OCI-LY3 (cell line): Measurements from ENCODE around the gene UPK3BL2.
"Not testable (repeated sequence)": the region's sequence is repeated elsewhere in the genome, so short reads cannot be mapped to it uniquely, and the experiment has no call there.

Experiments used
- H2AFZ ChIP-seq: fragments of 200-600, 300-600 bp; shearing (Covaris generic); 2 replicates; pipeline ENCODE4 v1.6.0; 2014; ENCODE audit warnings: antibody characterized with exemption, low read depth, low read length
- H3K27ac ChIP-seq: fragments of 200-600, 300-600 bp; sonication (generic); 2 replicates; pipeline ENCODE4 v1.5.1; 2014; ENCODE audit warnings: mild to moderate bottlenecking, low read length, moderate library complexity, mixed read lengths
- H3K27me3 ChIP-seq: fragments of 200-600, 300-600 bp; sonication (generic); 2 replicates; pipeline ENCODE4 v1.6.1; 2014; ENCODE audit warnings: low read depth, low read length, mixed read lengths
- H3K36me3 ChIP-seq: fragments of 200-600, 300-600 bp; sonication (generic); replicated peaks from 2 replicates; pipeline ENCODE3; 2014; ENCODE audit warnings: low read depth, low read length, mixed read lengths
- H3K4me1 ChIP-seq: fragments of 300-600, 200-600 bp; sonication (generic); 2 replicates; pipeline ENCODE4 v1.6.1; 2014; ENCODE audit warnings: low read length, mixed read lengths
- H3K4me2 ChIP-seq: fragments of 200-600, 300-600 bp; sonication (generic); 2 replicates; pipeline ENCODE4 v1.6.1; 2014; ENCODE audit warnings: low read length, mixed read lengths
- H3K4me3 ChIP-seq: fragments of 300-600, 200-600 bp; sonication (generic); 2 replicates; pipeline ENCODE4 v1.5.1; 2014; ENCODE audit warnings: antibody characterized with exemption, mild to moderate bottlenecking, low read length, moderate library complexity
- H3K79me2 ChIP-seq: fragments of 300-600, 200-600 bp; shearing (Covaris generic); 2 replicates; pipeline ENCODE4 v1.6.1; 2014; ENCODE audit warnings: mild to moderate bottlenecking, low read length, mixed read lengths
- H3K9ac ChIP-seq: fragments of 300-600, 200-600 bp; shearing (Covaris generic); 2 replicates; pipeline ENCODE4 v1.6.0; 2014; ENCODE audit warnings: mild to moderate bottlenecking, low read length, moderate library complexity
- H3K9me3 ChIP-seq: fragments of 200-600, 300-600 bp; shearing (Covaris generic); 2 replicates; pipeline ENCODE4 v1.6.1; 2014; ENCODE audit warnings: low read length, mixed read lengths; ENCODE audit not compliant: insufficient read depth
- H4K20me1 ChIP-seq: fragments of 200-600, 300-600 bp; sonication (generic); 2 replicates; pipeline ENCODE4 v1.6.1; 2016; ENCODE audit warnings: low read length, mixed read lengths; ENCODE audit not compliant: insufficient read depth

The UPK3BL2 gene

GRCh38 chr7:102540604-102541003, 2.9 kb downstream of the UPK3BL2 start:
- not testable (repeated sequence) for H3K9me3 ChIP-seq, H3K27ac ChIP-seq, H3K79me2 ChIP-seq, H3K9ac ChIP-seq, H3K4me1 ChIP-seq, H2AFZ ChIP-seq, H3K27me3 ChIP-seq, H3K4me3 ChIP-seq, H4K20me1 ChIP-seq, H3K36me3 ChIP-seq, H3K4me2 ChIP-seq

- not testable (repeated sequence) for H3K4me3 ChIP-seq, H3K9me3 ChIP-seq, H3K9ac ChIP-seq, H3K27me3 ChIP-seq, H3K79me2 ChIP-seq, H3K36me3 ChIP-seq, H4K20me1 ChIP-seq, H3K4me2 ChIP-seq, H3K27ac ChIP-seq, H2AFZ ChIP-seq, H3K4me1 ChIP-seq
Measured at GRCh38 chr7:102535062-102535615, 8.4 kb downstream of the UPK3BL2 start.

GRCh38 chr7:102532127-102532526, 11.4 kb downstream of the UPK3BL2 start:
- not testable (repeated sequence) for H2AFZ ChIP-seq, H4K20me1 ChIP-seq, H3K9me3 ChIP-seq, H3K36me3 ChIP-seq, H3K27me3 ChIP-seq, H3K9ac ChIP-seq, H3K4me1 ChIP-seq, H3K27ac ChIP-seq, H3K79me2 ChIP-seq, H3K4me2 ChIP-seq, H3K4me3 ChIP-seq

GRCh38 chr7:102531583-102531982, 11.9 kb downstream of the UPK3BL2 start:
- H3K79me2 ChIP-seq, H3K36me3 ChIP-seq, H2AFZ ChIP-seq, H3K27ac ChIP-seq, H3K9ac ChIP-seq, H3K27me3 ChIP-seq, H3K9me3 ChIP-seq, H3K4me1 ChIP-seq, H3K4me3 ChIP-seq, H4K20me1 ChIP-seq, H3K4me2 ChIP-seq: not testable (repeated sequence)

GRCh38 chr7:102527822-102528793, 15.4 kb downstream of the UPK3BL2 start:
- H3K9ac ChIP-seq, H2AFZ ChIP-seq, H3K4me1 ChIP-seq, H3K4me3 ChIP-seq, H3K79me2 ChIP-seq, H3K27me3 ChIP-seq, H3K27ac ChIP-seq, H3K9me3 ChIP-seq, H4K20me1 ChIP-seq, H3K36me3 ChIP-seq, H3K4me2 ChIP-seq: not testable (repeated sequence)

GRCh38 chr7:102527182-102527581, 16.3 kb downstream of the UPK3BL2 start:
- H2AFZ ChIP-seq, H3K79me2 ChIP-seq, H3K9ac ChIP-seq, H3K36me3 ChIP-seq, H4K20me1 ChIP-seq, H3K4me3 ChIP-seq, H3K27me3 ChIP-seq, H3K9me3 ChIP-seq, H3K4me1 ChIP-seq, H3K27ac ChIP-seq, H3K4me2 ChIP-seq: not testable (repeated sequence)

- H3K4me3 ChIP-seq, H3K9ac ChIP-seq, H2AFZ ChIP-seq, H3K36me3 ChIP-seq, H4K20me1 ChIP-seq, H3K27ac ChIP-seq, H3K9me3 ChIP-seq, H3K4me2 ChIP-seq, H3K79me2 ChIP-seq, H3K4me1 ChIP-seq, H3K27me3 ChIP-seq: not testable (repeated sequence)
Measured at GRCh38 chr7:102524803-102525202, 18.7 kb downstream of the UPK3BL2 start.

- H3K36me3 ChIP-seq, H3K4me1 ChIP-seq, H3K27ac ChIP-seq, H3K9ac ChIP-seq, H3K79me2 ChIP-seq, H3K9me3 ChIP-seq, H4K20me1 ChIP-seq, H3K4me2 ChIP-seq, H3K4me3 ChIP-seq, H3K27me3 ChIP-seq, H2AFZ ChIP-seq: not testable (repeated sequence)
Measured at GRCh38 chr7:102520797-102521196, 22.7 kb downstream of the UPK3BL2 start.

- not testable (repeated sequence) for H4K20me1 ChIP-seq, H3K27ac ChIP-seq, H2AFZ ChIP-seq, H3K79me2 ChIP-seq, H3K4me1 ChIP-seq, H3K36me3 ChIP-seq, H3K9me3 ChIP-seq, H3K27me3 ChIP-seq
- Histone ChIP-seq H3K4me3 (peak within 1 kb of the TSS; percentile 52), H3K9ac (peak within 1 kb of the TSS; percentile 41; the same call in 1 of the 2 replicates), H3K4me2 (peak within 1 kb of the TSS; percentile 49)
Measured at GRCh38 chr7:102517550-102518147, 25.8 kb downstream of the UPK3BL2 start, which contains the start of gene RASA4B. TSS of gene RASA4B (minus strand) at chr7:102517777. CDS start at chr7:102517710, 67 bp downstream.
